ENCODE measurements around the gene RASSF7. TPM values are rescaled to one million over a fixed set of nuclear protein-coding genes. Genes with fewer than 3 reads are reported as not detected.

RASSF7 gene
- total and polyA plus RNA-seq, 11 donors: 1.1 to 15.5 (median 5.7) TPM

DNA sequence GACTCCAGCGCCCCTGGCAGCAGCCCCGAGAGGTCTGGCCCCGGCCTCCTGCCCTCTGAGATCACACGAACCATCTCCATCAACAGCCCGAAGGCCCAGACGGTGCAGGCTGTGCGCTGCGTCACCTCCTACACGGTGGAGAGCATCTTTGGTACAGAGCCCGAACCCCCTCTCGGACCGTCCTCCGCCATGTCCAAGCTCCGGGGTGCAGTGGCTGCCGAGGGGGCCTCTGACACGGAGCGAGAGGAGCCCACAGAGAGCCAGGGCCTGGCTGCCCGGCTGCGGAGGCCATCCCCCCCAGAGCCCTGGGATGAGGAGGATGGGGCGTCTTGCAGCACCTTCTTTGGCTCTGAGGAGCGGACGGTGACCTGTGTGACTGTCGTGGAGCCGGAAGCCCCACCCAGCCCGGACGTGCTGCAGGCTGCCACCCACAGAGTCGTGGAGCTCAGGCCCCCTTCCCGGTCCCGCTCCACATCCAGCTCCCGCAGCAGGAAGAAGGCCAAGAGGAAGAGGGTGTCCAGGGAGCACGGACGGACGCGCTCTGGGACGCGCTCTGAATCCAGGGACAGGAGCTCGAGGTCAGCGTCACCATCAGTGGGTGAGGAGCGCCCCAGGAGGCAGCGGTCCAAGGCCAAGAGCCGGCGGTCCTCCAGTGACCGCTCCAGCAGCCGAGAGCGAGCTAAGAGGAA lies 47.3 kb downstream of the RASSF7 start:
- intact Hi-C loops (cut with DNase I): no loop called here
- Histone ChIP-seq H3K9me3 (no peaks in the 10 kb centered on the region), H3K27ac (peak overlapping the region in 7 of 12 donors; percentile 3 to 38 (median 20)), H3K36me3 (peaks cover 6 to 99% (median 99%) of the 10 kb centered on the region in 9 donors), H3K27me3 (no peaks in the 10 kb centered on the region), H3K4me1 (peaks cover 0 to 28% (median 4%) of the 10 kb centered on the region in 12 donors), H3K4me3 (no peak overlapping the region)
- TF ChIP-seq POLR2A (IDR thresholded peaks at IDR 0.05) (no peak), CTCF (IDR thresholded peaks at IDR 0.05) (no peak)
- WGBS, 4 donors: 70 to 81% (median 78%) methylated on average over 34 to 45 of the region's 45 CpGs
- ATAC-seq: peak in 1 of 4 donors; percentile 2
- peak in 1 of 5 donors; percentile 69 for DNase-seq

DNA sequence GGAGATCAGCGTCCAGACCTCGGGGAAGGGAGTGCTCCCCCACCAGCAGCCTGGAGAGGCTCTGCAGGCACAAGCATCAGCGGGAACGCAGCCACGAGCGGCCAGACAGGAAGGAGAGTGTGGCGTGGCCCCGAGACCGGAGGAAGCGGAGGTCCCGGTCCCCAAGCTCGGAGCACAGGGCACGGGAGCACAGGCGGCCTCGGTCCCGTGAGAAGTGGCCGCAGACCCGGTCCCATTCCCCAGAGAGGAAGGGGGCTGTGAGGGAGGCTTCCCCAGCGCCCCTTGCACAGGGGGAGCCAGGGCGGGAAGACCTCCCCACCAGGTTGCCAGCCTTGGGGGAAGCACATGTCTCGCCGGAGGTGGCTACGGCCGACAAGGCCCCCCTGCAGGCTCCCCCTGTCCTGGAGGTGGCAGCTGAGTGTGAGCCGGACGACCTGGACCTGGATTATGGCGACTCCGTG lies 48.1 kb downstream of the RASSF7 start:
- DNase-seq: peak in 1 of 5 donors; percentile 64
- peak in 1 of 4 donors; percentile 10 for ATAC-seq
- peaks cover 0 to 35% (median 9%) of the 10 kb centered on the region in 12 donors for H3K4me1 ChIP-seq
- intact Hi-C loops (cut with DNase I): no loop called here
- no peaks in the 10 kb centered on the region for H3K27me3 ChIP-seq
- TF ChIP-seq POLR2A (IDR thresholded peaks at IDR 0.05): no peak
- TF ChIP-seq CTCF (IDR thresholded peaks at IDR 0.05): no peak
- WGBS, 4 donors: 57 to 77% (median 63%) methylated on average over 24 to 28 of the region's 28 CpGs
- H3K4me3 ChIP-seq: no peak overlapping the region
- peaks cover 6 to 96% (median 94%) of the 10 kb centered on the region in 9 donors for H3K36me3 ChIP-seq
- H3K27ac ChIP-seq: peak overlapping the region in 8 of 12 donors; percentile 2 to 38 (median 16)
- H3K9me3 ChIP-seq: no peaks in the 10 kb centered on the region

- intact Hi-C loops (cut with DNase I): no loop called here
- no peak for TF ChIP-seq POLR2A (IDR thresholded peaks at IDR 0.05)
- no peak for TF ChIP-seq CTCF (IDR thresholded peaks at IDR 0.05)
- H3K36me3 ChIP-seq: peaks cover 3 to 96% (median 88%) of the 10 kb centered on the region in 9 donors
- DNase-seq: no peak
- H3K4me1 ChIP-seq: peaks cover 4 to 41% (median 14%) of the 10 kb centered on the region in 12 donors
- no peaks in the 10 kb centered on the region for H3K27me3 ChIP-seq
- no peak for ATAC-seq
- no peak overlapping the region for H3K4me3 ChIP-seq
- WGBS, 4 donors: 91 to 95% (median 93%) methylated on average over 16 to 28 of the region's 28 CpGs
- H3K9me3 ChIP-seq: no peaks in the 10 kb centered on the region
- peak overlapping the region in 2 of 12 donors; percentile 22 to 27 for H3K27ac ChIP-seq
Measured at GRCh38 chr11:609341-609811, 48.6 kb downstream of the RASSF7 start.

GRCh38 chr11:610146-610801 lies 49.5 kb downstream of the RASSF7 start:
- TF ChIP-seq POLR2A (IDR thresholded peaks at IDR 0.05) (no peak), CTCF (IDR thresholded peaks at IDR 0.05) (no peak)
- H3K4me3 ChIP-seq: no peak overlapping the region
- DNase-seq: no peak

More at GRCh38 chr11:610146-610801, 49.5 kb downstream of the RASSF7 start:
- no peaks in the 10 kb centered on the region for H3K27me3 ChIP-seq
- no peak overlapping the region for H3K27ac ChIP-seq
- 92 to 96% (median 95%) methylated on average over 11 to 18 of the region's 18 CpGs for WGBS, 4 donors
- H3K4me1 ChIP-seq: peaks cover 8 to 50% (median 23%) of the 10 kb centered on the region in 12 donors
- H3K9me3 ChIP-seq: no peaks in the 10 kb centered on the region
- peaks cover 3 to 96% (median 79%) of the 10 kb centered on the region in 9 donors for H3K36me3 ChIP-seq
- intact Hi-C loops (cut with DNase I): loop anchor here in 2 of 10 donors (5.0 kb wide), 2 partner anchors 33 to 82 kb away; partner anchors contain the start of gene PHRF1 (in 1 of the 2)
- ATAC-seq: no peak
